H9 (cell line): ENCODE data around the gene BAIAP2. TPM values are rescaled to one million over a fixed set of nuclear protein-coding genes. Genes with fewer than 3 reads are reported as not detected.

Experiments
- DNase-seq: peaks from one replicate; pipeline ENCODE4 v3.0.0-alpha.2; 2017
- H2AFZ ChIP-seq: one replicate; pipeline ENCODE4 v1.6.1; 2013; ENCODE audit warnings: mild to moderate bottlenecking, low read length, control low read depth, moderate library complexity
- H2AK5ac ChIP-seq: 2 replicates; pipeline ENCODE4 v1.6.1; 2013; ENCODE audit warnings: low read length, control low read depth, mixed read lengths; ENCODE audit not compliant: insufficient read length
- H2BK120ac ChIP-seq: one replicate; pipeline ENCODE4 v1.6.1; 2013; ENCODE audit warnings: low read depth, mild to moderate bottlenecking, low read length, control low read depth, inconsistent platforms; ENCODE audit not compliant: poor library complexity, severe bottlenecking
- H2BK12ac ChIP-seq: 2 replicates; pipeline ENCODE4 v1.6.1; 2013; ENCODE audit warnings: low read length, control low read depth, mixed read lengths, low read depth; ENCODE audit not compliant: insufficient read length
- H2BK15ac ChIP-seq: 2 replicates; pipeline ENCODE4 v1.6.1; 2013; ENCODE audit warnings: low read depth, low read length, control low read depth
- H2BK20ac ChIP-seq: one replicate; pipeline ENCODE4 v1.6.1; 2013; ENCODE audit warnings: low read depth, mild to moderate bottlenecking, low read length, control low read depth, inconsistent platforms; ENCODE audit not compliant: poor library complexity, severe bottlenecking
- H2BK5ac ChIP-seq: 2 replicates; pipeline ENCODE4 v1.6.1; 2013; ENCODE audit warnings: low read length, control low read depth, mixed read lengths; ENCODE audit not compliant: insufficient read length
- H3K14ac ChIP-seq: 2 replicates; pipeline ENCODE4 v1.6.1; 2013; ENCODE audit warnings: low read length, control low read depth; ENCODE audit not compliant: insufficient read depth
- H3K18ac ChIP-seq: 2 replicates; pipeline ENCODE4 v1.6.1; 2013; ENCODE audit warnings: low read depth, mild to moderate bottlenecking, mixed read lengths, low read length, control low read depth; ENCODE audit not compliant: insufficient read length
- H3K23ac ChIP-seq: 2 replicates; pipeline ENCODE4 v1.6.1; 2013; ENCODE audit warnings: low read length, control low read depth, mixed read lengths, low read depth; ENCODE audit not compliant: insufficient read length
- H3K23me2 ChIP-seq: 2 replicates; pipeline ENCODE4 v1.6.1; 2013; ENCODE audit warnings: low read depth, mild to moderate bottlenecking, mixed read lengths, low read length, control low read depth; ENCODE audit not compliant: insufficient read length, poor library complexity, severe bottlenecking
- H3K27ac ChIP-seq: 2 replicates; pipeline ENCODE4 v1.5.1; 2013; ENCODE audit warnings: low read length, control low read depth, mixed read lengths, low read depth; ENCODE audit not compliant: insufficient read length
- H3K27me3 ChIP-seq: 2 replicates; pipeline ENCODE4 v1.6.1; 2013; ENCODE audit warnings: low read length, control low read depth, inconsistent platforms; ENCODE audit not compliant: insufficient read depth
- H3K4ac ChIP-seq: 2 replicates; pipeline ENCODE4 v1.6.1; 2013; ENCODE audit warnings: low read depth, mild to moderate bottlenecking, control low read depth, inconsistent platforms, low read length, moderate library complexity
- H3K4me1 ChIP-seq: 2 replicates; pipeline ENCODE4 v1.6.1; 2013; ENCODE audit warnings: low read length, control low read depth, inconsistent platforms; ENCODE audit not compliant: insufficient read depth
- H3K4me2 ChIP-seq: 2 replicates; pipeline ENCODE4 v1.6.1; 2013; ENCODE audit warnings: low read length, control low read depth, mixed read lengths; ENCODE audit not compliant: insufficient read length, insufficient read depth
- H3K56ac ChIP-seq: 2 replicates; pipeline ENCODE4 v1.6.1; 2013; ENCODE audit warnings: low read depth, mild to moderate bottlenecking, mixed read lengths, low read length, control low read depth; ENCODE audit not compliant: insufficient read length
- H3K79me1 ChIP-seq: 2 replicates; pipeline ENCODE4 v1.6.1; 2013; ENCODE audit warnings: low read depth, mild to moderate bottlenecking, moderate library complexity, low read length, control low read depth, inconsistent platforms; ENCODE audit not compliant: insufficient read depth, poor library complexity, severe bottlenecking
- H3K79me2 ChIP-seq: 2 replicates; pipeline ENCODE4 v1.6.1; 2013; ENCODE audit warnings: low read length, control low read depth, inconsistent platforms; ENCODE audit not compliant: insufficient read depth
- H3K9ac ChIP-seq: 2 replicates; pipeline ENCODE4 v1.6.1; 2013; ENCODE audit warnings: low read length, control low read depth, mixed read lengths; ENCODE audit not compliant: insufficient read length; ENCODE audit errors: extremely low read depth
- H3K9me3 ChIP-seq: one replicate; pipeline ENCODE4 v1.6.1; 2013; ENCODE audit warnings: low read depth, low read length, inconsistent platforms; ENCODE audit not compliant: control insufficient read depth
- H3T11ph ChIP-seq: one replicate; pipeline ENCODE4 v1.6.1; 2013; ENCODE audit warnings: mild to moderate bottlenecking, low read length, control low read depth, inconsistent platforms
- H4K20me1 ChIP-seq: one replicate; pipeline ENCODE4 v1.6.1; 2013; ENCODE audit not compliant: control insufficient read depth, insufficient read length, insufficient read depth
- H4K5ac ChIP-seq: 2 replicates; pipeline ENCODE4 v1.6.1; 2013; ENCODE audit warnings: low read depth, mild to moderate bottlenecking, mixed read lengths, low read length, control low read depth; ENCODE audit not compliant: insufficient read length
- H4K8ac ChIP-seq: replicated peaks from 2 replicates; pipeline ENCODE4 v1.6.1; 2013; ENCODE audit warnings: low read length, control low read depth, mixed read lengths, low read depth; ENCODE audit not compliant: insufficient read length
- H4K91ac ChIP-seq: 2 replicates; pipeline ENCODE4 v1.6.1; 2013; ENCODE audit warnings: low read depth, mild to moderate bottlenecking, moderate library complexity, mixed read lengths, low read length, control low read depth; ENCODE audit not compliant: insufficient read length
- H3K27ac Mint-ChIP-seq, 3 experiments: 2 replicates in 2 of 3; 3 replicates in 1 of 3; pipeline ENCODE4 v1.8.0; 2020 to 2021; ENCODE audit warnings: mixed read lengths in 3 of 3, mild to moderate bottlenecking in 1 of 3, moderate library complexity in 1 of 3
- H3K27me3 Mint-ChIP-seq: 2 replicates; pipeline ENCODE4 v1.8.0; 2021; ENCODE audit warnings: low read depth, mild to moderate bottlenecking, moderate library complexity, mixed read lengths
- H3K36me3 Mint-ChIP-seq, 3 experiments: 2 replicates in 2 of 3; 3 replicates in 1 of 3; pipeline ENCODE4 v1.8.0; 2020 to 2021; ENCODE audit warnings: low read depth in 3 of 3, mixed read lengths in 3 of 3; ENCODE audit not compliant: insufficient read depth in 1 of 3
- H3K4me1 Mint-ChIP-seq, 2 experiments: 2 replicates each; pipeline ENCODE4 v1.8.0; 2020; ENCODE audit warnings: mixed read lengths in 2 of 2
- H3K4me3 Mint-ChIP-seq, 2 experiments: 2 replicates in 1 of 2; 3 replicates in 1 of 2; pipeline ENCODE4 v1.8.0; 2020 to 2021; ENCODE audit warnings: mild to moderate bottlenecking in 2 of 2, mixed read lengths in 2 of 2, moderate library complexity in 1 of 2
- H3K9me3 Mint-ChIP-seq, 2 experiments: 2 replicates in 1 of 2; 3 replicates in 1 of 2; pipeline ENCODE4 v1.8.0; 2020; ENCODE audit warnings: mild to moderate bottlenecking in 2 of 2, mixed read lengths in 2 of 2, moderate library complexity in 1 of 2
- CTCF ChIP-seq: fragments of 200-600 bp; sonication (generic); conservative IDR thresholded peaks from 3 replicates; pipeline ENCODE4 v1.8.0; 2021; ENCODE audit warnings: antibody characterized with exemption, mild to moderate bottlenecking
- WGBS: extraction: QIAGEN DNeasy Blood & Tissue Kit; methylation state at CpG from one replicate; pipeline ENCODE4 v1.1.7; 2013; ENCODE audit warnings: missing lambda C conversion rate, low lambda C conversion rate, mixed read lengths; ENCODE audit not compliant: insufficient read length; ENCODE audit errors: extremely low coverage; 5-methylcytosine and 5-hydroxymethylcytosine counted together
- total RNA-seq: library from RNA; stranded (reverse); gene quantifications from 2 replicates; pipeline ENCODE4 v1.2.1, GENCODE V29; 2021

Gene BAIAP2
- total RNA-seq, 1 experiment from 2014 or later = 27.8 TPM

GRCh38 chr17:81137248-81137647 is 102.3 kb downstream of the BAIAP2 start:
- Histone ChIP-seq H3K23me2 (no peaks in the 10 kb centered on the region), H3K9ac (no peak overlapping the region), H2BK120ac (no peak overlapping the region), H4K20me1 (no peaks in the 10 kb centered on the region), H4K5ac (no peak overlapping the region), H3K56ac (no peak overlapping the region), H4K8ac (no peak overlapping the region), H3K4ac (no peak overlapping the region), H3K4me1 (no peaks in the 10 kb centered on the region), H3K9me3 (no peaks in the 10 kb centered on the region), H2BK15ac (no peak overlapping the region), H2BK5ac (no peak overlapping the region), H3K79me1 (no peaks in the 10 kb centered on the region), H3K14ac (no peak overlapping the region), H3K4me2 (no peak overlapping the region), H3K27me3 (no peaks in the 10 kb centered on the region), H2BK20ac (no peak overlapping the region), H2BK12ac (no peak overlapping the region), H2AFZ (no peak overlapping the region), H2AK5ac (no peak overlapping the region), H3T11ph (no peak overlapping the region), H3K79me2 (no peaks in the 10 kb centered on the region), H3K18ac (no peak overlapping the region), H4K91ac (no peak overlapping the region), H3K27ac (no peak overlapping the region), H3K23ac (no peak overlapping the region)
- no CpG with 5 or more reads among the region's 13 CpGs for WGBS
- Mint-ChIP-seq H3K4me1 (peaks cover 0 to 6% of the 10 kb centered on the region in 2 experiments; a peak in 2 of 4 replicates), H3K27ac (peak overlapping the region in 1 of 3 experiments; percentile 12; a peak in 1 of 7 replicates), H3K9me3 (peaks cover 15 to 17% of the 10 kb centered on the region in 2 experiments), H3K36me3 (peaks cover 0 to 7% (median 0%) of the 10 kb centered on the region in 3 experiments; a peak in 3 of 7 replicates), H3K27me3 (peaks cover 1% of the 10 kb centered on the region; the same call in 1 of the 2 replicates), H3K4me3 (no peak overlapping the region)
- DNase-seq = no peak
- TF ChIP-seq CTCF = no peak
